Measurements from ENCODE around the gene TGM2. TPM values are rescaled to one million over a fixed set of nuclear protein-coding genes. Genes with fewer than 3 reads are reported as not detected.

TGM2 gene
- total RNA-seq, 2 experiments from 2014 or later, result 0.06 to 0.27 TPM

DNA sequence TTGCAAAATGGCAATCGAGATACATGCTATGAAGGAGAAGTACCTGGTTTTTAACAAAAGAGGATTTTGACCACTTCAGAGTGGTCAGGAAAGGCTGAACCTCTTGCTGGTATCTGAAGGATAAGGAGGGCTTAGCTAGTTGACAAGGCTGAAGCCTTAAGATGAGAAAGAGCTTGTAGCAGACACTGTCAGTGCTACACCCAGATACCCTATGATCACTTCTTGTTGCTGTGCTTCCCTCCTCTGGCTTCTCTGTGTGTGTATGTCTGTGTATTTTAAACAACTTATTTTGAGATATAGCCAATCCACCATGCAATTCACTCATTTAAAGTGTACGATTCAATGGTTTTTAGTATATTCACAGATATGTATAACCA, 38.9 kb upstream of the TGM2 start:
- no peaks in the 10 kb centered on the region for H3K4me1 ChIP-seq (ENCODE audit: insufficient read depth, low read length)
- no peak overlapping the region for H3K4me3 ChIP-seq (ENCODE audit: low read length)
- Mint-ChIP-seq H3K4me3 (no peak overlapping the region), H3K27me3 (peaks cover 19% of the 10 kb centered on the region), H3K36me3 (ENCODE audit: low read depth) (no peaks in the 10 kb centered on the region), H3K4me1 (ENCODE audit: low read depth) (no peaks in the 10 kb centered on the region), H3K9me3 (no peaks in the 10 kb centered on the region), H3K27ac (no peak overlapping the region)
- DNase-seq (no peak), ATAC-seq (ENCODE audit: poor library complexity) (no peak)
- H3K36me3 ChIP-seq (ENCODE audit: insufficient read depth, low read length), result no peaks in the 10 kb centered on the region
- CTCF ChIA-PET, result no interaction called here
- POLR2A ChIA-PET, result no interaction called here
- peaks cover 0 to 6% of the 10 kb centered on the region in 2 experiments for H3K27me3 ChIP-seq (ENCODE audit: control insufficient read depth in 1 of 2, insufficient read depth in 2 of 2, low read length in 2 of 2)
- no peak for TF ChIP-seq CTCF (IDR thresholded peaks at IDR 0.05)
- intact Hi-C loops (cut with DNase I, micrococcal nuclease), result no loop called here
- H3K9me3 ChIP-seq (ENCODE audit: control insufficient read depth in 1 of 2, insufficient read depth in 1 of 2, low read length in 2 of 2), result no peaks in the 10 kb centered on the region
- no peak overlapping the region for H3K27ac ChIP-seq (ENCODE audit: low read depth in 1 of 2, low read length in 2 of 2)

GRCh38 chr20:38203337-38203980, 38.4 kb upstream of the TGM2 start:
- ATAC-seq (ENCODE audit: poor library complexity), result no peak
- H3K4me1 Mint-ChIP-seq (ENCODE audit: low read depth), result no peaks in the 10 kb centered on the region
- intact Hi-C loops (cut with DNase I, micrococcal nuclease), result no loop called here

DNA sequence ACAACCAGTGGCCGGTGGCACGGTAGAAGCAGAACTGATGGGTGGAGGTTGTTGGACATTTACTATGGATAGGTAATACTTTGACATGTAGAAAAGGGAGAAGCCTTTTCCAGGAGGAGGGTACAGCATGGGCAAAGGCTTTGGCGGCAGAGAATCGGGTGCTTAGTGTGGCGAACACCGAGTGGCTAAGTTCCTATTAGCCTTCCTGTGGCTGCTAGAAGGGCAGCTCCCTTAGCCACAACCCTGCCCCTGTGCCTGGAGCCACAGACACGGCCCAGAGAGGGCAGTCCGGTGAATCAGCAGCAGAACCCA, 37.9 kb upstream of the TGM2 start:
- H3K9me3 Mint-ChIP-seq, result no peaks in the 10 kb centered on the region
- H3K4me3 Mint-ChIP-seq, result no peak overlapping the region
- TF ChIP-seq CTCF (IDR thresholded peaks at IDR 0.05), result no peak
- H3K4me1 Mint-ChIP-seq (ENCODE audit: low read depth), result no peaks in the 10 kb centered on the region
- DNase-seq (no peak), ATAC-seq (ENCODE audit: poor library complexity) (no peak)
- no peaks in the 10 kb centered on the region for H3K36me3 Mint-ChIP-seq (ENCODE audit: low read depth)
- ChIA-PET CTCF (no interaction called here), POLR2A (no interaction called here)
- intact Hi-C loops (cut with DNase I, micrococcal nuclease), result no loop called here
- Histone ChIP-seq H3K36me3 (ENCODE audit: insufficient read depth, low read length) (no peaks in the 10 kb centered on the region), H3K9me3 (ENCODE audit: control insufficient read depth in 1 of 2, insufficient read depth in 1 of 2, low read length in 2 of 2) (no peaks in the 10 kb centered on the region), H3K27ac (ENCODE audit: low read depth in 1 of 2, low read length in 2 of 2) (no peak overlapping the region), H3K4me1 (ENCODE audit: insufficient read depth, low read length) (no peaks in the 10 kb centered on the region), H3K27me3 (ENCODE audit: control insufficient read depth in 1 of 2, insufficient read depth in 2 of 2, low read length in 2 of 2) (no peaks in the 10 kb centered on the region), H3K4me3 (ENCODE audit: low read length) (no peak overlapping the region)
- peaks cover 14% of the 10 kb centered on the region for H3K27me3 Mint-ChIP-seq
- H3K27ac Mint-ChIP-seq, result no peak overlapping the region

More at GRCh38 chr20:38203337-38203980, 38.4 kb upstream of the TGM2 start:
- no peak for TF ChIP-seq CTCF (IDR thresholded peaks at IDR 0.05)
- Histone ChIP-seq H3K27ac (ENCODE audit: low read depth in 1 of 2, low read length in 2 of 2) (no peak overlapping the region), H3K4me1 (ENCODE audit: insufficient read depth, low read length) (no peaks in the 10 kb centered on the region), H3K4me3 (ENCODE audit: low read length) (no peak overlapping the region), H3K27me3 (ENCODE audit: control insufficient read depth in 1 of 2, insufficient read depth in 2 of 2, low read length in 2 of 2) (peaks cover 0 to 4% of the 10 kb centered on the region in 2 experiments), H3K9me3 (ENCODE audit: control insufficient read depth in 1 of 2, insufficient read depth in 1 of 2, low read length in 2 of 2) (no peaks in the 10 kb centered on the region), H3K36me3 (ENCODE audit: insufficient read depth, low read length) (no peaks in the 10 kb centered on the region)
- no peaks in the 10 kb centered on the region for H3K36me3 Mint-ChIP-seq (ENCODE audit: low read depth)
- POLR2A ChIA-PET, result no interaction called here
- CTCF ChIA-PET, result no interaction called here
- no peak overlapping the region for H3K27ac Mint-ChIP-seq
- no peak overlapping the region for H3K4me3 Mint-ChIP-seq
- no peaks in the 10 kb centered on the region for H3K9me3 Mint-ChIP-seq
- DNase-seq, result no peak
- peaks cover 16% of the 10 kb centered on the region for H3K27me3 Mint-ChIP-seq

Measured in CD4-positive, alpha-beta T cell (primary cell).